Ectodermal cell (in vitro differentiated cells): ENCODE data around the gene RASSF10.

ENCODE experiments used
- H3K27ac ChIP-seq: 2 replicates; pipeline ENCODE4 v1.7.0; 2013; ENCODE audit warnings: mild to moderate bottlenecking, low read depth, low read length; ENCODE audit not compliant: insufficient read depth, poor library complexity, severe bottlenecking
- H3K27me3 ChIP-seq: 2 replicates; pipeline ENCODE4 v1.7.0; 2013; ENCODE audit warnings: mild to moderate bottlenecking, low read length; ENCODE audit not compliant: insufficient read depth, control insufficient read depth, poor library complexity, severe bottlenecking
- H3K36me3 ChIP-seq: one replicate; pipeline ENCODE4 v1.7.0; 2013; ENCODE audit warnings: low read length; ENCODE audit not compliant: control insufficient read depth, insufficient read depth
- H3K4me1 ChIP-seq: one replicate; pipeline ENCODE4 v1.7.0; 2013; ENCODE audit warnings: low read length; ENCODE audit not compliant: control insufficient read depth, insufficient read depth
- H3K4me3 ChIP-seq: 2 replicates; pipeline ENCODE4 v1.7.0; 2013; ENCODE audit warnings: low read depth, low read length, control low read depth; ENCODE audit not compliant: insufficient read depth
- H3K9me3 ChIP-seq: 2 replicates; pipeline ENCODE4 v1.7.0; 2013; ENCODE audit warnings: mild to moderate bottlenecking, low read length, moderate library complexity; ENCODE audit not compliant: control insufficient read depth
- WGBS, 2 experiments: methylation state at CpG; one replicate each; pipeline ENCODE4 v1.1.7; 2013; ENCODE audit warnings: missing lambda C conversion rate in 2 of 2; 5-methylcytosine and 5-hydroxymethylcytosine counted together

Gene RASSF10

GRCh38 chr11:12973528-12974181 is 35.5 kb upstream of the RASSF10 start:
- Histone ChIP-seq H3K36me3 (no peaks in the 10 kb centered on the region), H3K4me1 (no peaks in the 10 kb centered on the region), H3K9me3 (no peaks in the 10 kb centered on the region), H3K4me3 (no peak overlapping the region), H3K27me3 (no peaks in the 10 kb centered on the region), H3K27ac (no peak overlapping the region)
- WGBS, 2 experiments: 95 to 97% methylated on average over 1 of the region's 1 CpG

- no peaks in the 10 kb centered on the region for H3K36me3 ChIP-seq
- no peaks in the 10 kb centered on the region for H3K9me3 ChIP-seq
- no peaks in the 10 kb centered on the region for H3K27me3 ChIP-seq
- no peak overlapping the region for H3K4me3 ChIP-seq
- no peaks in the 10 kb centered on the region for H3K4me1 ChIP-seq
- 89% methylated on average over 2 of the region's 2 CpGs for WGBS, 2 experiments
- H3K27ac ChIP-seq: no peak overlapping the region
Observed at GRCh38 chr11:12975195-12975594, 33.9 kb upstream of the RASSF10 start.

- Histone ChIP-seq H3K27ac (no peak overlapping the region), H3K9me3 (no peaks in the 10 kb centered on the region), H3K4me3 (no peak overlapping the region), H3K4me1 (peaks cover 9% of the 10 kb centered on the region), H3K36me3 (no peaks in the 10 kb centered on the region), H3K27me3 (no peaks in the 10 kb centered on the region)
- 69 to 70% methylated on average over 7 of the region's 8 CpGs for WGBS, 2 experiments
Observed at GRCh38 chr11:12979928-12980689, 29.0 kb upstream of the RASSF10 start.

GRCh38 chr11:12981676-12982522 is 27.2 kb upstream of the RASSF10 start:
- peaks cover 9% of the 10 kb centered on the region for H3K4me1 ChIP-seq
- 94 to 97% methylated on average over 3 of the region's 3 CpGs for WGBS, 2 experiments
- H3K27me3 ChIP-seq: no peaks in the 10 kb centered on the region
- no peaks in the 10 kb centered on the region for H3K9me3 ChIP-seq
- no peak overlapping the region for H3K27ac ChIP-seq
- H3K36me3 ChIP-seq: no peaks in the 10 kb centered on the region
- no peak overlapping the region for H3K4me3 ChIP-seq

GRCh38 chr11:12983336-12983735 is 25.8 kb upstream of the RASSF10 start:
- WGBS, 2 experiments: 83 to 85% methylated on average over 7 of the region's 7 CpGs
- Histone ChIP-seq H3K4me1 (peaks cover 9% of the 10 kb centered on the region), H3K27me3 (no peaks in the 10 kb centered on the region), H3K27ac (no peak overlapping the region), H3K4me3 (no peak overlapping the region), H3K36me3 (no peaks in the 10 kb centered on the region), H3K9me3 (no peaks in the 10 kb centered on the region)

GRCh38 chr11:12986194-12986898 is 22.8 kb upstream of the RASSF10 start:
- H3K4me1 ChIP-seq: peaks cover 9% of the 10 kb centered on the region
- H3K27me3 ChIP-seq: no peaks in the 10 kb centered on the region
- no peak overlapping the region for H3K4me3 ChIP-seq
- H3K9me3 ChIP-seq: no peaks in the 10 kb centered on the region
- H3K27ac ChIP-seq: no peak overlapping the region
- WGBS, 2 experiments: 92 to 96% methylated on average over 4 to 8 of the region's 8 CpGs
- H3K36me3 ChIP-seq: no peaks in the 10 kb centered on the region

GRCh38 chr11:12989428-12990161 is 19.5 kb upstream of the RASSF10 start:
- H3K9me3 ChIP-seq: no peaks in the 10 kb centered on the region
- no peaks in the 10 kb centered on the region for H3K27me3 ChIP-seq
- no peak overlapping the region for H3K4me3 ChIP-seq
- no peaks in the 10 kb centered on the region for H3K36me3 ChIP-seq
- WGBS, 2 experiments: 78 to 83% methylated on average over 12 to 13 of the region's 13 CpGs
- no peaks in the 10 kb centered on the region for H3K4me1 ChIP-seq
- no peak overlapping the region for H3K27ac ChIP-seq

GRCh38 chr11:12990162-12990480 is 19.0 kb upstream of the RASSF10 start:
- no peaks in the 10 kb centered on the region for H3K9me3 ChIP-seq
- H3K4me1 ChIP-seq: no peaks in the 10 kb centered on the region
- no peak overlapping the region for H3K27ac ChIP-seq
- H3K36me3 ChIP-seq: no peaks in the 10 kb centered on the region
- no peak overlapping the region for H3K4me3 ChIP-seq
- WGBS, 2 experiments: no CpG with 5 or more reads among the region's 1 CpG
- H3K27me3 ChIP-seq: no peaks in the 10 kb centered on the region

GRCh38 chr11:12991426-12991825 is 17.7 kb upstream of the RASSF10 start:
- no peak overlapping the region for H3K27ac ChIP-seq
- no peak overlapping the region for H3K4me3 ChIP-seq
- no peaks in the 10 kb centered on the region for H3K9me3 ChIP-seq
- WGBS, 2 experiments: 82 to 86% methylated on average over 1 of the region's 1 CpG
- no peaks in the 10 kb centered on the region for H3K36me3 ChIP-seq
- no peaks in the 10 kb centered on the region for H3K27me3 ChIP-seq
- H3K4me1 ChIP-seq: no peaks in the 10 kb centered on the region
